K562 (cell line): Measurements from ENCODE around the gene SF3A2. TPM values are rescaled to one million over a fixed set of nuclear protein-coding genes. Genes with fewer than 3 reads are reported as not detected.

Experiments
- ADNP ChIP-seq: fragments of 200-800 bp; sonication (Bioruptor generic); IDR thresholded peaks from 2 replicates; pipeline ENCODE4 v1.6.1; 2016; ENCODE audit warnings: missing genetic modification characterization, missing compliant biosample characterization
- ATF7 ChIP-seq: fragments of 450-650 bp; IDR thresholded peaks from 2 replicates; pipeline ENCODE4 v1.7.1; 2014; ENCODE audit warnings: mild to moderate bottlenecking, moderate library complexity
- BHLHE40 ChIP-seq: IDR thresholded peaks from 2 replicates; pipeline ENCODE4 v1.6.1; 2011; ENCODE audit warnings: low read length, improper control_type of control experiment
- E2F3 ChIP-seq: fragments of 250-450 bp; sonication (Bioruptor Pico); IDR thresholded peaks from 2 replicates; pipeline ENCODE4 v1.4.0; 2020; ENCODE audit warnings: mild to moderate bottlenecking
- FUS ChIP-seq: fragments of 200-400 bp; formaldehyde crosslinking; optimal IDR thresholded peaks from 2 replicates; pipeline ENCODE3; 2017; ENCODE audit warnings: low read depth, low read length
- HDAC6 ChIP-seq: IDR thresholded peaks from 2 replicates; pipeline ENCODE4 v1.6.1; 2012; ENCODE audit warnings: low read depth, mild to moderate bottlenecking, control low read depth, inconsistent platforms, low read length, moderate library complexity
- MLX ChIP-seq, 2 experiments: fragments of 450-650 bp in 1 of 2; sonication (generic) in 1 of 2; formaldehyde crosslinking; conservative IDR thresholded peaks; 2 replicates each; pipeline versions ENCODE4 v1.4.0 to v1.8.1; 2020 to 2022; ENCODE audit warnings: mild to moderate bottlenecking in 1 of 2, missing genetic modification reagents in 1 of 2
- NCOA1 ChIP-seq: fragments of 450-650 bp; IDR thresholded peaks from 2 replicates; pipeline ENCODE4 v1.6.1; 2016; ENCODE audit warnings: low read depth
- POLR2AphosphoS2 ChIP-seq: IDR thresholded peaks from 2 replicates; pipeline ENCODE4 v1.6.1; 2012; ENCODE audit warnings: low read length, improper control_type of control experiment
- POLR2G ChIP-seq: fragments of 200-400 bp; formaldehyde crosslinking; IDR thresholded peaks from 2 replicates; pipeline ENCODE4 v1.6.1; 2017; ENCODE audit warnings: low read depth, mild to moderate bottlenecking, antibody characterized with exemption, low read length, moderate library complexity
- SAFB2 ChIP-seq: fragments of 200-400 bp; formaldehyde crosslinking; IDR thresholded peaks from 2 replicates; pipeline ENCODE4 v1.6.1; 2018; ENCODE audit warnings: borderline replicate concordance, low read length, low read depth, moderate library complexity; ENCODE audit not compliant: severe bottlenecking
- SAP30 ChIP-seq: fragments of 200-600 bp; sonication (generic); IDR thresholded peaks from 2 replicates; pipeline ENCODE4 v1.6.1; 2012; ENCODE audit warnings: borderline replicate concordance, low read depth, mild to moderate bottlenecking, moderate library complexity, low read length, control low read depth, inconsistent platforms; ENCODE audit not compliant: insufficient read depth, poor library complexity, severe bottlenecking
- SMARCB1 ChIP-seq: IDR thresholded peaks from 2 replicates; pipeline ENCODE4 v1.6.1; 2011; ENCODE audit warnings: improper control_type of control experiment, low read depth; ENCODE audit not compliant: insufficient read length
- ZBTB40 ChIP-seq, 2 experiments: fragments of 450-650 bp in 1 of 2; sonication (generic) in 1 of 2; formaldehyde crosslinking in 1 of 2; IDR thresholded peaks; 2 replicates each; pipeline versions ENCODE4 v1.7.1 to v1.9.0; 2016 to 2022; ENCODE audit warnings: inconsistent platforms in 1 of 2, mild to moderate bottlenecking in 1 of 2, missing genetic modification reagents in 1 of 2
- polyA plus RNA-seq, 8 experiments: library from polyadenylated mRNA; depleted of rRNA in 4 of 8; stranded (reverse) in 5 of 8; unstranded in 3 of 8; fragments of >200 nt; fragmentation: Nextera tagmentation in 2 of 8; fragmentation: Illumina TruSeq in 1 of 8; extraction: Ambion mirVana in 2 of 8; extraction: Trizol in 1 of 8; gene quantifications; 2 replicates each; pipeline versions ENCODE4 v1.2.1 to v1.2.3, GENCODE V29; 2011 to 2014; ENCODE audit warnings: inconsistent platforms in 1 of 8, missing spikeins in 1 of 8
- total RNA-seq, 7 experiments: library from RNA; depleted of rRNA in 6 of 7; stranded (reverse); fragments of >200 nt in 6 of 7; fragmentation: Illumina TruSeq in 2 of 7; extraction: Trizol in 2 of 7; gene quantifications; 2 replicates each; pipeline versions ENCODE4 v1.2.1 to v1.2.3, GENCODE V29; 2011 to 2021; ENCODE audit warnings: low replicate concordance in 1 of 7
- TF ChIP-seq, protein P1 (sequence below): fragments of 450-650 bp; formaldehyde crosslinking; IDR thresholded peaks from 2 replicates; pipeline ENCODE4 v1.4.0; 2022; ENCODE audit warnings: missing genetic modification characterization

The SF3A2 gene
- total and polyA plus RNA-seq, 9 of the 15 experiments (the other 6 are each of a cell fraction or from before 2014, with no cell fraction given) = 0.17 to 194 (median 22.8) TPM

DNA sequence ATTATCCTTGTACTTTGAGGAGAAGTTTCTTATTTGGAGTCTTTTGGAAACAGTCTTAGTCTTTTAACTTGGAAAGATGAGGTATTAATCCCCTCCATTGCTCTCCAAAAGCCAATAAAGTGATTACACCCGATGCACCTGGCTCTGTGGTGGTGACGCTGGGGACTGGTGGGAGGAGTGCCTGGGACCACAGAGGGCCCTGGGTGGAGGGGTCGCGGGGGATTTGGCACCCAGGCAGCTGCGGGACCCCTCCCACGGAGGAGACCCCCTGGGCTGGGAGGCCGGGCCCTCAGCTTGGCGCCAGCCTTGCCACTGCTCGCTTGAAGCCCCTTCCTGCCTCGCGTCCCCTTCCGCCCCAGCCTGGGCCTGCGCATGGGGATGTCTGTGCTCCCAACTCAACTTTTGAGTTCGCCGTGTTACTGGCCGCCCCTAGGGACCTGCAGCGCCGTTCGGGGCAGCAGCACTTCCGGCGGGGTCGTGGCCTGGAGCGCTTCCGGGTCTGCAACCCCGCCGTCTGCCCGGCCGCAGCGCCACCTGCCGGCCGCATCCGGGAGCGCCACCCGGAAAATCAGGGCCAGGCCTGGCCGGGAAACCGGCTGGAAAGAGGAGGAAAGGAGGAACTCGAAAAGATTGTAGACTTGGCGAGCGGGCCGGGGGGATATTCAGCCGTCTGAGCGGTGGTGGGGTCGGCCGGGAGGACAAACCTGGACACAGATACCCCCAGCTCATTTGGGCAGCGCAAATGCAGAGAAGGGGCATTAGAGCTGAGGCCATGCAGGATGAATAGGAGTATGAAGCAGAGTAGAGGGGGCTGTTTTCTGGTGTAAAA lies 36.9 kb downstream of the SF3A2 start (continued):
- TF ChIP-seq MLX (CRISPR knock-in tag; conservative IDR thresholded peaks at IDR 0.05) (0 out of 4 replicates have a peak, but pooled peaks of 1 of the 2 experiments have one; percentile 55), POLR2AphosphoS2 (peak; percentile 98), ZBTB40 (IDR thresholded peaks at IDR 0.05) (peak; percentile 99), ZBTB40 (CRISPR knock-in tag; IDR thresholded peaks at IDR 0.05) (no peak), SMARCB1 (no peak), POLR2G (peak; percentile 83), ADNP (tag) (no peak), E2F3 (CRISPR knock-in tag) (no peak), SAP30 (no peak), NCOA1 (peak; percentile 54; the same call in 1 of the 2 replicates), ATF7 (peak; percentile 67; the same call in 1 of the 2 replicates), BHLHE40 (peak; percentile 44; the same call in 1 of the 2 replicates), HDAC6 (peak; percentile 27; the same call in 1 of the 2 replicates), FUS (peak; percentile 92), SAFB2 (no peak)
- TF ChIP-seq, protein P1, sequence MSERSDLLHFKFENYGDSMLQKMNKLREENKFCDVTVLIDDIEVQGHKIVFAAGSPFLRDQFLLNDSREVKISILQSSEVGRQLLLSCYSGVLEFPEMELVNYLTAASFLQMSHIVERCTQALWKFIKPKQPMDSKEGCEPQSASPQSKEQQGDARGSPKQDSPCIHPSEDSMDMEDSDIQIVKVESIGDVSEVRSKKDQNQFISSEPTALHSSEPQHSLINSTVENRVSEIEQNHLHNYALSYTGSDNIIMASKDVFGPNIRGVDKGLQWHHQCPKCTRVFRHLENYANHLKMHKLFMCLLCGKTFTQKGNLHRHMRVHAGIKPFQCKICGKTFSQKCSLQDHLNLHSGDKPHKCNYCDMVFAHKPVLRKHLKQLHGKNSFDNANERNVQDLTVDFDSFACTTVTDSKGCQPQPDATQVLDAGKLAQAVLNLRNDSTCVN = peak; percentile 19; the same call in 1 of the 2 replicates
